GM23338 (cell line): ENCODE measurements around the gene ITCH. TPM values are rescaled to one million over a fixed set of nuclear protein-coding genes. Genes with fewer than 3 reads are reported as not detected.

Source experiments
- ATAC-seq: fragments of 200-7000 bp; cut with Tn5 transposase; 3 replicates; pipeline ENCODE4 v1.9.1; 2020
- DNase-seq: peaks from one replicate; pipeline ENCODE4 v3.0.0-alpha.2; 2015; ENCODE audit warnings: low spot score
- H2AFZ ChIP-seq: fragments of 200-600 bp; sonication (generic); 2 replicates; pipeline ENCODE4 v1.8.0; 2016; ENCODE audit warnings: antibody characterized with exemption, mild to moderate bottlenecking, moderate library complexity
- H3F3A ChIP-seq: fragments of 200-600 bp; sonication (generic); replicated peaks from 2 replicates; pipeline ENCODE4 v1.8.0; 2017; ENCODE audit warnings: antibody characterized with exemption, mixed run types, low read depth
- H3K27ac ChIP-seq: fragments of 200-600 bp; sonication (generic); 2 replicates; pipeline ENCODE4 v1.6.1; 2016; ENCODE audit warnings: low read depth
- H3K27me3 ChIP-seq: fragments of 200-600 bp; sonication (generic); 2 replicates; pipeline ENCODE4 v1.8.0; 2016; ENCODE audit warnings: mild to moderate bottlenecking, mixed run types, moderate library complexity; ENCODE audit not compliant: insufficient read depth
- H3K36me3 ChIP-seq: fragments of 200-600 bp; sonication (generic); 2 replicates; pipeline ENCODE4 v1.8.0; 2016; ENCODE audit warnings: mild to moderate bottlenecking; ENCODE audit not compliant: insufficient read depth
- H3K4me1 ChIP-seq: fragments of 200-600 bp; sonication (generic); 2 replicates; pipeline ENCODE4 v1.8.0; 2016; ENCODE audit warnings: mild to moderate bottlenecking, moderate library complexity; ENCODE audit not compliant: insufficient read depth
- H3K4me2 ChIP-seq: fragments of 200-600 bp; sonication (generic); 2 replicates; pipeline ENCODE4 v1.7.1; 2017; ENCODE audit warnings: mixed run types
- H3K4me3 ChIP-seq: fragments of 200-600 bp; sonication (generic); 2 replicates; pipeline ENCODE4 v1.6.1; 2016; ENCODE audit warnings: mixed run types
- H3K79me2 ChIP-seq: fragments of 200-600 bp; sonication (generic); replicated peaks from 2 replicates; pipeline ENCODE4 v1.8.0; 2017; ENCODE audit warnings: mild to moderate bottlenecking; ENCODE audit not compliant: insufficient read depth
- H3K9me2 ChIP-seq: fragments of 200-600 bp; sonication (generic); 2 replicates; pipeline ENCODE4 v1.8.0; 2017; ENCODE audit not compliant: insufficient read depth
- H4K20me1 ChIP-seq: fragments of 200-600 bp; sonication (generic); replicated peaks from 2 replicates; pipeline ENCODE4 v1.8.0; 2017; ENCODE audit warnings: mild to moderate bottlenecking; ENCODE audit not compliant: insufficient read depth
- H3K27ac Mint-ChIP-seq: 2 replicates; pipeline ENCODE4 v1.8.0; 2020; ENCODE audit warnings: inconsistent platforms, mild to moderate bottlenecking, moderate library complexity, mixed read lengths
- H3K27me3 Mint-ChIP-seq: 3 replicates; pipeline ENCODE4 v1.8.0; 2022; ENCODE audit warnings: low read depth, mild to moderate bottlenecking, moderate library complexity, mixed read lengths, inconsistent platforms; ENCODE audit not compliant: insufficient read depth, poor library complexity
- H3K36me3 Mint-ChIP-seq: 3 replicates; pipeline ENCODE4 v1.8.0; 2021; ENCODE audit warnings: low read depth, mild to moderate bottlenecking, inconsistent platforms, moderate library complexity, mixed read lengths
- H3K4me1 Mint-ChIP-seq: 3 replicates; pipeline ENCODE4 v1.8.0; 2020; ENCODE audit warnings: mild to moderate bottlenecking, inconsistent platforms, mixed read lengths
- H3K4me3 Mint-ChIP-seq: 3 replicates; pipeline ENCODE4 v1.8.0; 2021; ENCODE audit warnings: moderate library complexity, mild to moderate bottlenecking, inconsistent platforms, mixed read lengths
- H3K9me3 Mint-ChIP-seq: 3 replicates; pipeline ENCODE4 v1.8.0; 2020; ENCODE audit warnings: moderate library complexity, mild to moderate bottlenecking, inconsistent platforms, mixed read lengths
- CREB1 ChIP-seq: fragments of 250-450 bp; sonication (Bioruptor Pico); IDR thresholded peaks from 2 replicates; pipeline ENCODE4 v1.5.0; 2020; ENCODE audit warnings: low read depth, mild to moderate bottlenecking, moderate library complexity
- EZH2 ChIP-seq: fragments of 200-600 bp; sonication (generic); IDR thresholded peaks from one replicate; pipeline ENCODE4 v1.8.0; 2017; ENCODE audit warnings: antibody characterized with exemption, mild to moderate bottlenecking, low read depth; ENCODE audit not compliant: unreplicated experiment
- EZH2phosphoT487 ChIP-seq: fragments of 200-600 bp; sonication (generic); IDR thresholded peaks from one replicate; pipeline ENCODE4 v1.8.1; 2018; ENCODE audit warnings: antibody characterized with exemption; ENCODE audit not compliant: unreplicated experiment
- JUNB ChIP-seq: IDR thresholded peaks from one replicate; pipeline ENCODE4 v1.6.1; 2016; ENCODE audit warnings: antibody characterized with exemption; ENCODE audit not compliant: unreplicated experiment
- NANOG ChIP-seq: IDR thresholded peaks from 2 replicates; pipeline ENCODE4 v1.6.1; 2016; ENCODE audit warnings: antibody characterized with exemption, borderline replicate concordance
- POLR2AphosphoS5 ChIP-seq: IDR thresholded peaks from 2 replicates; pipeline ENCODE4 v1.6.1; 2016; ENCODE audit warnings: antibody characterized with exemption, low read depth
- REST ChIP-seq: IDR thresholded peaks from one replicate; pipeline ENCODE4 v1.6.1; 2018; ENCODE audit warnings: antibody characterized with exemption; ENCODE audit not compliant: unreplicated experiment
- STAT1 ChIP-seq: IDR thresholded peaks from one replicate; pipeline ENCODE4 v1.6.1; 2016; ENCODE audit warnings: antibody characterized with exemption; ENCODE audit not compliant: unreplicated experiment
- ZNF114 ChIP-seq: fragments of 250-450 bp; sonication (Bioruptor Pico); IDR thresholded peaks from 2 replicates; pipeline ENCODE4 v1.5.0; 2020; ENCODE audit warnings: mild to moderate bottlenecking, moderate library complexity
- ZNF331 ChIP-seq: fragments of 250-450 bp; sonication (Bioruptor Pico); IDR thresholded peaks from 2 replicates; pipeline ENCODE4 v1.5.0; 2020; ENCODE audit warnings: low read depth, mild to moderate bottlenecking, moderate library complexity
- ZNF462 ChIP-seq: fragments of 250-450 bp; sonication (Bioruptor Pico); IDR thresholded peaks from 2 replicates; pipeline ENCODE4 v1.5.0; 2020; ENCODE audit warnings: mild to moderate bottlenecking, moderate library complexity
- polyA plus RNA-seq: library from polyadenylated mRNA; unstranded; fragments of >200 nt; fragmentation: Nextera tagmentation; extraction: Ambion mirVana; gene quantifications from 2 replicates; pipeline ENCODE4 v1.2.1, GENCODE V29; 2016
- total RNA-seq: library from RNA; depleted of rRNA; stranded (reverse); fragments of >200 nt; shearing (Covaris generic); gene quantifications from 2 replicates; pipeline ENCODE4 v1.2.3, GENCODE V29; 2014
- TF ChIP-seq, protein P1 (sequence below): IDR thresholded peaks from 2 replicates; pipeline ENCODE4 v1.6.1; 2016; ENCODE audit warnings: antibody characterized with exemption
- TF ChIP-seq, protein P2 (sequence below), 2 experiments: fragments of 200-600 bp in 1 of 2; sonication (generic) in 1 of 2; conservative IDR thresholded peaks; 2 replicates each; pipeline versions ENCODE4 v1.5.1 to v1.6.1; 2016 to 2017; ENCODE audit warnings: antibody characterized with exemption in 2 of 2, low read depth in 2 of 2, mild to moderate bottlenecking in 2 of 2, moderate library complexity in 1 of 2

The ITCH gene
- total and polyA plus RNA-seq, 2 experiments from 2014 or later, result 16.4 to 31.6 TPM

GRCh38 chr20:34530342-34530741 lies 167.3 kb downstream of the ITCH start:
- H3K27ac ChIP-seq, result no peak overlapping the region
- Mint-ChIP-seq H3K27ac (no peak overlapping the region), H3K27me3 (peaks cover 3% of the 10 kb centered on the region), H3K9me3 (no peaks in the 10 kb centered on the region), H3K4me1 (no peaks in the 10 kb centered on the region), H3K36me3 (peaks cover 63% of the 10 kb centered on the region), H3K4me3 (no peak overlapping the region)
- H3K79me2 ChIP-seq, result peaks cover 7% of the 10 kb centered on the region; the same call in 1 of the 2 replicates
- H2AFZ ChIP-seq, result no peak overlapping the region
- TF ChIP-seq NANOG, result no peak
- TF ChIP-seq JUNB, result no peak
- no peak for TF ChIP-seq ZNF462
- TF ChIP-seq, protein P1, sequence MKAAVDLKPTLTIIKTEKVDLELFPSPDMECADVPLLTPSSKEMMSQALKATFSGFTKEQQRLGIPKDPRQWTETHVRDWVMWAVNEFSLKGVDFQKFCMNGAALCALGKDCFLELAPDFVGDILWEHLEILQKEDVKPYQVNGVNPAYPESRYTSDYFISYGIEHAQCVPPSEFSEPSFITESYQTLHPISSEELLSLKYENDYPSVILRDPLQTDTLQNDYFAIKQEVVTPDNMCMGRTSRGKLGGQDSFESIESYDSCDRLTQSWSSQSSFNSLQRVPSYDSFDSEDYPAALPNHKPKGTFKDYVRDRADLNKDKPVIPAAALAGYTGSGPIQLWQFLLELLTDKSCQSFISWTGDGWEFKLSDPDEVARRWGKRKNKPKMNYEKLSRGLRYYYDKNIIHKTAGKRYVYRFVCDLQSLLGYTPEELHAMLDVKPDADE, result no peak
- TF ChIP-seq CREB1 (CRISPR knock-in tag), result no peak
- TF ChIP-seq EZH2, result no peak
- TF ChIP-seq POLR2AphosphoS5, result no peak
- no peak for TF ChIP-seq EZH2phosphoT487
- no peak for TF ChIP-seq STAT1
- TF ChIP-seq, protein P2, sequence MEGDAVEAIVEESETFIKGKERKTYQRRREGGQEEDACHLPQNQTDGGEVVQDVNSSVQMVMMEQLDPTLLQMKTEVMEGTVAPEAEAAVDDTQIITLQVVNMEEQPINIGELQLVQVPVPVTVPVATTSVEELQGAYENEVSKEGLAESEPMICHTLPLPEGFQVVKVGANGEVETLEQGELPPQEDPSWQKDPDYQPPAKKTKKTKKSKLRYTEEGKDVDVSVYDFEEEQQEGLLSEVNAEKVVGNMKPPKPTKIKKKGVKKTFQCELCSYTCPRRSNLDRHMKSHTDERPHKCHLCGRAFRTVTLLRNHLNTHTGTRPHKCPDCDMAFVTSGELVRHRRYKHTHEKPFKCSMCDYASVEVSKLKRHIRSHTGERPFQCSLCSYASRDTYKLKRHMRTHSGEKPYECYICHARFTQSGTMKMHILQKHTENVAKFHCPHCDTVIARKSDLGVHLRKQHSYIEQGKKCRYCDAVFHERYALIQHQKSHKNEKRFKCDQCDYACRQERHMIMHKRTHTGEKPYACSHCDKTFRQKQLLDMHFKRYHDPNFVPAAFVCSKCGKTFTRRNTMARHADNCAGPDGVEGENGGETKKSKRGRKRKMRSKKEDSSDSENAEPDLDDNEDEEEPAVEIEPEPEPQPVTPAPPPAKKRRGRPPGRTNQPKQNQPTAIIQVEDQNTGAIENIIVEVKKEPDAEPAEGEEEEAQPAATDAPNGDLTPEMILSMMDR (conservative IDR thresholded peaks at IDR 0.05; ENCODE audit: low read depth in 2 of 2), result no peak
- no peak for TF ChIP-seq ZNF331 (CRISPR knock-in tag)
- no peak for TF ChIP-seq ZNF114 (CRISPR knock-in tag)
- TF ChIP-seq REST, result no peak
- H3K4me1 ChIP-seq, result no peaks in the 10 kb centered on the region
- no peaks in the 10 kb centered on the region for H3K9me2 ChIP-seq
- DNase-seq, result no peak
- ATAC-seq, result no peak
- H3K36me3 ChIP-seq, result peaks cover 5% of the 10 kb centered on the region; the same call in 1 of the 2 replicates
- no peak overlapping the region for H3K4me3 ChIP-seq
- H3F3A ChIP-seq, result no peaks in the 10 kb centered on the region
- peaks cover 14% of the 10 kb centered on the region for H4K20me1 ChIP-seq
- no peak overlapping the region for H3K4me2 ChIP-seq
- H3K27me3 ChIP-seq, result no peaks in the 10 kb centered on the region
